ENCODE results near the gene NUP210. TPM values are rescaled to one million over a fixed set of nuclear protein-coding genes. Genes with fewer than 3 reads are reported as not detected.

The NUP210 gene
- polyA plus RNA-seq, 1 of the 3 experiments (the other 2 are of a cell fraction), result 1.8 TPM

DNA sequence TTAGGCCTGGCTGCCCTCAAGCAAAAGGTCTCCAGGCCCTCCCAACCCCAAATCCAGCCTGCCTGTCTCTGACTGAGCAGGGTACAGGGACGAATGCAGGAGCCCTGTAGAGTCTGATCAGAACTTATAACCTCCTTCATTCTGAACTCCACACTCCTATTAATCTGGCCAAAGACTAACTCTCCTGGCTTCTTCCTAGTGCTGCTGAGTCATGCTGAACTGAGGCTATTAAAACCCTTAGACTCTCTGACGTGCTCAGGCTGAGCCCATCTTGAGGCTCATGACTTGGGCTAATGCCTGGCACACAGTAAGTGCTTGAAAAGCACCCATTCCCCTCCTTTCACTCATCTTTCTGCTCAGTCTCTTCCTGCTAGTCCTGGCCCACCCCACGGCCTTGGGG lies 81.9 kb downstream of the NUP210 start:
- H2AFZ ChIP-seq (ENCODE audit: low read depth), result no peak overlapping the region
- ChIA-PET CTCF (interaction anchor here (1.0 kb wide), 1 partner anchor 55 kb away, joined by 3 read pairs; no protein-coding TSS in a partner anchor), POLR2A (no interaction called here)
- H3K4me1 ChIP-seq (ENCODE audit: control insufficient read depth in 1 of 2, insufficient read depth in 2 of 2, low read depth in 1 of 2, low read length in 1 of 2), result no peaks in the 10 kb centered on the region
- 27% methylated on average over 3 of the region's 3 CpGs for WGBS (ENCODE audit: low lambda C conversion rate)
- no peak for TF ChIP-seq JUND (IDR thresholded peaks at IDR 0.05)
- TF ChIP-seq, protein P1, sequence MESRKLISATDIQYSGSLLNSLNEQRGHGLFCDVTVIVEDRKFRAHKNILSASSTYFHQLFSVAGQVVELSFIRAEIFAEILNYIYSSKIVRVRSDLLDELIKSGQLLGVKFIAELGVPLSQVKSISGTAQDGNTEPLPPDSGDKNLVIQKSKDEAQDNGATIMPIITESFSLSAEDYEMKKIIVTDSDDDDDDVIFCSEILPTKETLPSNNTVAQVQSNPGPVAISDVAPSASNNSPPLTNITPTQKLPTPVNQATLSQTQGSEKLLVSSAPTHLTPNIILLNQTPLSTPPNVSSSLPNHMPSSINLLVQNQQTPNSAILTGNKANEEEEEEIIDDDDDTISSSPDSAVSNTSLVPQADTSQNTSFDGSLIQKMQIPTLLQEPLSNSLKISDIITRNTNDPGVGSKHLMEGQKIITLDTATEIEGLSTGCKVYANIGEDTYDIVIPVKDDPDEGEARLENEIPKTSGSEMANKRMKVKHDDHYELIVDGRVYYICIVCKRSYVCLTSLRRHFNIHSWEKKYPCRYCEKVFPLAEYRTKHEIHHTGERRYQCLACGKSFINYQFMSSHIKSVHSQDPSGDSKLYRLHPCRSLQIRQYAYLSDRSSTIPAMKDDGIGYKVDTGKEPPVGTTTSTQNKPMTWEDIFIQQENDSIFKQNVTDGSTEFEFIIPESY (IDR thresholded peaks at IDR 0.05; ENCODE audit: borderline replicate concordance, low read depth), result no peak
- TF ChIP-seq EP300 (IDR thresholded peaks at IDR 0.05; ENCODE audit: borderline replicate concordance in 1 of 2, low read depth in 1 of 2, low read length in 1 of 2), result no peak
- TF ChIP-seq GATA2 (CRISPR knock-in tag; IDR thresholded peaks at IDR 0.05), result no peak
- TF ChIP-seq NRF1 (IDR thresholded peaks at IDR 0.05; ENCODE audit: low read depth, low read length), result no peak
- TF ChIP-seq NFIC (IDR thresholded peaks at IDR 0.05; ENCODE audit: borderline replicate concordance), result no peak
- TF ChIP-seq, protein P2, sequence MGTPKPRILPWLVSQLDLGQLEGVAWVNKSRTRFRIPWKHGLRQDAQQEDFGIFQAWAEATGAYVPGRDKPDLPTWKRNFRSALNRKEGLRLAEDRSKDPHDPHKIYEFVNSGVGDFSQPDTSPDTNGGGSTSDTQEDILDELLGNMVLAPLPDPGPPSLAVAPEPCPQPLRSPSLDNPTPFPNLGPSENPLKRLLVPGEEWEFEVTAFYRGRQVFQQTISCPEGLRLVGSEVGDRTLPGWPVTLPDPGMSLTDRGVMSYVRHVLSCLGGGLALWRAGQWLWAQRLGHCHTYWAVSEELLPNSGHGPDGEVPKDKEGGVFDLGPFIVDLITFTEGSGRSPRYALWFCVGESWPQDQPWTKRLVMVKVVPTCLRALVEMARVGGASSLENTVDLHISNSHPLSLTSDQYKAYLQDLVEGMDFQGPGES (IDR thresholded peaks at IDR 0.05; ENCODE audit: low read depth, low read length), result no peak
- no peak for TF ChIP-seq FOXM1 (IDR thresholded peaks at IDR 0.05; ENCODE audit: low read depth)
- no peak for TF ChIP-seq POLR2AphosphoS5 (IDR thresholded peaks at IDR 0.05; ENCODE audit: low read depth, low read length)
- TF ChIP-seq, protein P3, sequence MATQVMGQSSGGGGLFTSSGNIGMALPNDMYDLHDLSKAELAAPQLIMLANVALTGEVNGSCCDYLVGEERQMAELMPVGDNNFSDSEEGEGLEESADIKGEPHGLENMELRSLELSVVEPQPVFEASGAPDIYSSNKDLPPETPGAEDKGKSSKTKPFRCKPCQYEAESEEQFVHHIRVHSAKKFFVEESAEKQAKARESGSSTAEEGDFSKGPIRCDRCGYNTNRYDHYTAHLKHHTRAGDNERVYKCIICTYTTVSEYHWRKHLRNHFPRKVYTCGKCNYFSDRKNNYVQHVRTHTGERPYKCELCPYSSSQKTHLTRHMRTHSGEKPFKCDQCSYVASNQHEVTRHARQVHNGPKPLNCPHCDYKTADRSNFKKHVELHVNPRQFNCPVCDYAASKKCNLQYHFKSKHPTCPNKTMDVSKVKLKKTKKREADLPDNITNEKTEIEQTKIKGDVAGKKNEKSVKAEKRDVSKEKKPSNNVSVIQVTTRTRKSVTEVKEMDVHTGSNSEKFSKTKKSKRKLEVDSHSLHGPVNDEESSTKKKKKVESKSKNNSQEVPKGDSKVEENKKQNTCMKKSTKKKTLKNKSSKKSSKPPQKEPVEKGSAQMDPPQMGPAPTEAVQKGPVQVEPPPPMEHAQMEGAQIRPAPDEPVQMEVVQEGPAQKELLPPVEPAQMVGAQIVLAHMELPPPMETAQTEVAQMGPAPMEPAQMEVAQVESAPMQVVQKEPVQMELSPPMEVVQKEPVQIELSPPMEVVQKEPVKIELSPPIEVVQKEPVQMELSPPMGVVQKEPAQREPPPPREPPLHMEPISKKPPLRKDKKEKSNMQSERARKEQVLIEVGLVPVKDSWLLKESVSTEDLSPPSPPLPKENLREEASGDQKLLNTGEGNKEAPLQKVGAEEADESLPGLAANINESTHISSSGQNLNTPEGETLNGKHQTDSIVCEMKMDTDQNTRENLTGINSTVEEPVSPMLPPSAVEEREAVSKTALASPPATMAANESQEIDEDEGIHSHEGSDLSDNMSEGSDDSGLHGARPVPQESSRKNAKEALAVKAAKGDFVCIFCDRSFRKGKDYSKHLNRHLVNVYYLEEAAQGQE (IDR thresholded peaks at IDR 0.05; ENCODE audit: low read depth, low read length), result no peak
- TF ChIP-seq FOXJ3 (CRISPR knock-in tag; IDR thresholded peaks at IDR 0.05), result no peak
- no peak for TF ChIP-seq MEF2A (IDR thresholded peaks at IDR 0.05; ENCODE audit: borderline replicate concordance, low read depth)
- no peak for TF ChIP-seq MXI1 (IDR thresholded peaks at IDR 0.05; ENCODE audit: low read depth, low read length)
- no peak for TF ChIP-seq GABPA (IDR thresholded peaks at IDR 0.05; ENCODE audit: low read depth)
- TF ChIP-seq EZH2phosphoT487 (IDR thresholded peaks at IDR 0.05; ENCODE audit: borderline replicate concordance, low read depth), result no peak
- no peak for TF ChIP-seq ELF1 (IDR thresholded peaks at IDR 0.05)
- no peak for TF ChIP-seq TCF12 (IDR thresholded peaks at IDR 0.05)
- no peaks in the 10 kb centered on the region for H4K20me1 ChIP-seq (ENCODE audit: insufficient read depth)
- H3F3A ChIP-seq (replicated peaks; ENCODE audit: insufficient read depth), result no peaks in the 10 kb centered on the region
- no peak overlapping the region for H3K9ac ChIP-seq
- H3K9me2 ChIP-seq, result no peaks in the 10 kb centered on the region
- H3K4me3 ChIP-seq (ENCODE audit: low read depth in 2 of 2, low read length in 1 of 2), result no peak overlapping the region
- no peak for DNase-seq
- H3K36me3 ChIP-seq (replicated peaks in 1 of 2; ENCODE audit: control insufficient read depth in 1 of 2, insufficient read depth in 2 of 2, low read length in 1 of 2), result no peaks in the 10 kb centered on the region
- H3K27me3 ChIP-seq (ENCODE audit: insufficient read depth), result no peaks in the 10 kb centered on the region; the same call in 1 of the 2 replicates
- H3K9me3 ChIP-seq, result no peaks in the 10 kb centered on the region
- no peak overlapping the region for H3K4me2 ChIP-seq
- H3K27ac ChIP-seq (ENCODE audit: low read depth in 2 of 2, low read length in 1 of 2), result no peak overlapping the region
- H3K79me2 ChIP-seq (ENCODE audit: insufficient read depth), result no peaks in the 10 kb centered on the region

All from SK-N-SH (cell line).